Astrocyte of the spinal cord (primary cell): ENCODE measurements around the gene AKT3.

Experiments used
- DNase-seq: peaks from one replicate; pipeline ENCODE4 v3.0.0; 2011; ENCODE audit warnings: low read depth, low spot score
- H3K4me3 ChIP-seq: 2 replicates; pipeline ENCODE4 v1.5.1; 2011; ENCODE audit warnings: low read depth, mild to moderate bottlenecking, low read length, moderate library complexity
- CTCF ChIP-seq: IDR thresholded peaks from 2 replicates; pipeline ENCODE4 v1.5.1; 2012; ENCODE audit warnings: low read depth, mild to moderate bottlenecking, low read length, inconsistent platforms
- in situ Hi-C: cut with HindIII; loops from 2 replicates; pipeline ENCODE4 v1.10.0; 2017; ENCODE audit warnings: low sequenced_read_pairs

The AKT3 gene

GRCh38 chr1:243725846-243726245 is 124.2 kb downstream of the AKT3 start:
- no peak overlapping the region for H3K4me3 ChIP-seq
- no peak for DNase-seq
- TF ChIP-seq CTCF: no peak
- in situ Hi-C loops: no loop called here

GRCh38 chr1:243725075-243725474 is 125.0 kb downstream of the AKT3 start:
- no peak for TF ChIP-seq CTCF
- in situ Hi-C loops: no loop called here
- DNase-seq: no peak
- no peak overlapping the region for H3K4me3 ChIP-seq

- DNase-seq: no peak
- in situ Hi-C loops: no loop called here
- H3K4me3 ChIP-seq: no peak overlapping the region
Measured at GRCh38 chr1:243723458-243724043, 126.5 kb downstream of the AKT3 start.

GRCh38 chr1:243723050-243723449 is 127.0 kb downstream of the AKT3 start:
- no peak for TF ChIP-seq CTCF
- in situ Hi-C loops: no loop called here
- DNase-seq: no peak
- H3K4me3 ChIP-seq: no peak overlapping the region

More at GRCh38 chr1:243723458-243724043, 126.5 kb downstream of the AKT3 start:
- TF ChIP-seq CTCF: no peak

- no peak for TF ChIP-seq CTCF
- DNase-seq: peak; percentile 22
- in situ Hi-C loops: no loop called here
- H3K4me3 ChIP-seq: no peak overlapping the region
Measured at GRCh38 chr1:243719476-243719875, 130.6 kb downstream of the AKT3 start.

GRCh38 chr1:243718893-243719292 is 131.2 kb downstream of the AKT3 start:
- TF ChIP-seq CTCF: no peak
- peak; percentile 71 for DNase-seq
- in situ Hi-C loops: no loop called here
- no peak overlapping the region for H3K4me3 ChIP-seq

GRCh38 chr1:243718022-243718421 is 132.0 kb downstream of the AKT3 start:
- DNase-seq: no peak
- TF ChIP-seq CTCF: no peak
- no peak overlapping the region for H3K4me3 ChIP-seq
- in situ Hi-C loops: no loop called here
